ENCODE measurements around the gene RHOD.

GRCh38 chr11:67027483-67027930, 29.1 kb upstream of the RHOD start:
- TF ChIP-seq, protein P1, sequence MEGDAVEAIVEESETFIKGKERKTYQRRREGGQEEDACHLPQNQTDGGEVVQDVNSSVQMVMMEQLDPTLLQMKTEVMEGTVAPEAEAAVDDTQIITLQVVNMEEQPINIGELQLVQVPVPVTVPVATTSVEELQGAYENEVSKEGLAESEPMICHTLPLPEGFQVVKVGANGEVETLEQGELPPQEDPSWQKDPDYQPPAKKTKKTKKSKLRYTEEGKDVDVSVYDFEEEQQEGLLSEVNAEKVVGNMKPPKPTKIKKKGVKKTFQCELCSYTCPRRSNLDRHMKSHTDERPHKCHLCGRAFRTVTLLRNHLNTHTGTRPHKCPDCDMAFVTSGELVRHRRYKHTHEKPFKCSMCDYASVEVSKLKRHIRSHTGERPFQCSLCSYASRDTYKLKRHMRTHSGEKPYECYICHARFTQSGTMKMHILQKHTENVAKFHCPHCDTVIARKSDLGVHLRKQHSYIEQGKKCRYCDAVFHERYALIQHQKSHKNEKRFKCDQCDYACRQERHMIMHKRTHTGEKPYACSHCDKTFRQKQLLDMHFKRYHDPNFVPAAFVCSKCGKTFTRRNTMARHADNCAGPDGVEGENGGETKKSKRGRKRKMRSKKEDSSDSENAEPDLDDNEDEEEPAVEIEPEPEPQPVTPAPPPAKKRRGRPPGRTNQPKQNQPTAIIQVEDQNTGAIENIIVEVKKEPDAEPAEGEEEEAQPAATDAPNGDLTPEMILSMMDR (IDR thresholded peaks at IDR 0.05 in 8 of 11, conservative IDR thresholded peaks at IDR 0.05 in 3 of 11), result no peak
- TF ChIP-seq POLR2A (IDR thresholded peaks at IDR 0.05) (no peak), POLR2AphosphoS5 (IDR thresholded peaks at IDR 0.05) (no peak)

Data from spleen (tissue), 7 donors.